Measurements from ENCODE around the gene AOX1. TPM values are rescaled to one million over a fixed set of nuclear protein-coding genes. Genes with fewer than 3 reads are reported as not detected.

Gene AOX1
- total and polyA plus RNA-seq, 4 donors: 9.9 to 1,131 (median 486) TPM

DNA sequence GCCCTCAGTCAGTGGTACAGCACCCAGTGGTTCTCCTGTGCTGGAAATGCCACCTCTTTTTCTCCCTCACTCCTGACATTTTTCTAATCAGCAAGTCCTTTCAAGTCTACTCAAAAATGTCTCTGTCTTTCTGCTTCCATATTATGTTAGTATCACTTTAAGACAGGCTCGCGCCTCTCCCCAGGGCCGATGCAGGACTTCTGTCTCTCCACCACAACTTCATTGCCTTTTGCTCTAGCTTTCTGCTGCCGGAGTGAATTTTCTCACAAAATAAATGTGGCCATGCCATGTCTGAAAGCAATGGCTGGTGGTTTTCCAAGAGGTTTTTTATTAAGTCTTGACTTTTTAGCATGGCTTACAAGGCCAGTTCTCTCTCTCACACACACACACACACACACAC is 73.6 kb downstream of the AOX1 start:
- no peaks in the 10 kb centered on the region for H3K9me3 ChIP-seq (ENCODE audit: control insufficient read depth in 4 of 4, low read length in 3 of 4)
- peaks cover 8 to 69% (median 60%) of the 10 kb centered on the region in 4 donors for H3K36me3 ChIP-seq (ENCODE audit: control insufficient read depth in 4 of 4, insufficient read depth in 3 of 4, low read depth in 1 of 4, low read length in 3 of 4)
- no peak overlapping the region for H3K4me3 ChIP-seq (ENCODE audit: low read depth in 1 of 3, low read length in 3 of 3)
- peaks cover 0 to 26% (median 20%) of the 10 kb centered on the region in 4 donors for H3K4me1 ChIP-seq (ENCODE audit: control insufficient read depth in 4 of 4, insufficient read depth in 4 of 4, low read length in 3 of 4)
- no peak overlapping the region for H3K9ac ChIP-seq (ENCODE audit: low read depth in 1 of 2, low read length in 2 of 2)
- no peak for TF ChIP-seq EGR1 (IDR thresholded peaks at IDR 0.05; ENCODE audit: low read depth in 2 of 2)
- TF ChIP-seq CTCF (IDR thresholded peaks at IDR 0.05; ENCODE audit: low read depth, low read length, missing input control): no peak
- no peak for TF ChIP-seq FOXA1 (IDR thresholded peaks at IDR 0.05)
- TF ChIP-seq RXRA (IDR thresholded peaks at IDR 0.05): no peak
- H3K27me3 ChIP-seq (ENCODE audit: control insufficient read depth in 4 of 4, insufficient read depth in 4 of 4, low read length in 3 of 4): no peaks in the 10 kb centered on the region
- WGBS: 72% methylated on average over 4 of the region's 4 CpGs
- no peak overlapping the region for H3K27ac ChIP-seq (ENCODE audit: low read depth in 1 of 2, low read length in 2 of 2)
- no peak for DNase-seq (ENCODE audit: low spot score)

- H3K27ac ChIP-seq (ENCODE audit: low read depth in 1 of 2, low read length in 2 of 2): no peak overlapping the region
These were observed 75.7 kb downstream of the AOX1 start for GRCh38 chr2:200661477-200661876.

DNA sequence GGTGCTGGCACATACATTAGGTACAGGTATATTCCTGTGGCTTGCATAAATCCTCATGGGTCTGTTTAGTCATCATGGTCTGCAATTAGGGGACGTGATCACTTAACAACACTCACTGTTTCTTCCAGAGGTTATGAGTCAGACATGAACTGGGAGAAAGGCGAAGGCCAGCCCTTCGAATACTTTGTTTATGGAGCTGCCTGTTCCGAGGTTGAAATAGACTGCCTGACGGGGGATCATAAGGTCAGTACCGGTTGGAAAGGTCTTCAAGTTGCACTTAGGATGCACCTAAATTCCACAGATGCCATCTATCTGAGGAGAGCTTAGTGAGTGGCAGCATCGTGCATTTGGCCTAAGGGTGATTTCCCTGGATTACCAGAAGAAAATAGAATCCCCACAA is 76.9 kb downstream of the AOX1 start:
- Histone ChIP-seq H3K27ac (ENCODE audit: low read depth in 1 of 2, low read length in 2 of 2) (no peak overlapping the region), H3K9ac (ENCODE audit: low read depth in 1 of 2, low read length in 2 of 2) (no peak overlapping the region), H3K4me1 (ENCODE audit: control insufficient read depth in 4 of 4, insufficient read depth in 4 of 4, low read length in 3 of 4) (peaks cover 0 to 6% (median 1%) of the 10 kb centered on the region in 4 donors), H3K36me3 (ENCODE audit: control insufficient read depth in 4 of 4, insufficient read depth in 3 of 4, low read depth in 1 of 4, low read length in 3 of 4) (peaks cover 8 to 87% (median 78%) of the 10 kb centered on the region in 4 donors), H3K4me3 (ENCODE audit: low read depth in 1 of 3, low read length in 3 of 3) (no peak overlapping the region), H3K9me3 (ENCODE audit: control insufficient read depth in 4 of 4, low read length in 3 of 4) (no peaks in the 10 kb centered on the region), H3K27me3 (ENCODE audit: control insufficient read depth in 4 of 4, insufficient read depth in 4 of 4, low read length in 3 of 4) (no peaks in the 10 kb centered on the region)
- no peak for DNase-seq (ENCODE audit: low spot score)
- WGBS: 86% methylated on average over 7 of the region's 7 CpGs
- TF ChIP-seq MAX (IDR thresholded peaks at IDR 0.05): no peak
- TF ChIP-seq, protein P1, sequence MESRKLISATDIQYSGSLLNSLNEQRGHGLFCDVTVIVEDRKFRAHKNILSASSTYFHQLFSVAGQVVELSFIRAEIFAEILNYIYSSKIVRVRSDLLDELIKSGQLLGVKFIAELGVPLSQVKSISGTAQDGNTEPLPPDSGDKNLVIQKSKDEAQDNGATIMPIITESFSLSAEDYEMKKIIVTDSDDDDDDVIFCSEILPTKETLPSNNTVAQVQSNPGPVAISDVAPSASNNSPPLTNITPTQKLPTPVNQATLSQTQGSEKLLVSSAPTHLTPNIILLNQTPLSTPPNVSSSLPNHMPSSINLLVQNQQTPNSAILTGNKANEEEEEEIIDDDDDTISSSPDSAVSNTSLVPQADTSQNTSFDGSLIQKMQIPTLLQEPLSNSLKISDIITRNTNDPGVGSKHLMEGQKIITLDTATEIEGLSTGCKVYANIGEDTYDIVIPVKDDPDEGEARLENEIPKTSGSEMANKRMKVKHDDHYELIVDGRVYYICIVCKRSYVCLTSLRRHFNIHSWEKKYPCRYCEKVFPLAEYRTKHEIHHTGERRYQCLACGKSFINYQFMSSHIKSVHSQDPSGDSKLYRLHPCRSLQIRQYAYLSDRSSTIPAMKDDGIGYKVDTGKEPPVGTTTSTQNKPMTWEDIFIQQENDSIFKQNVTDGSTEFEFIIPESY (IDR thresholded peaks at IDR 0.05): no peak
- TF ChIP-seq YY1 (IDR thresholded peaks at IDR 0.05): no peak
- no peak for TF ChIP-seq HNF4G (IDR thresholded peaks at IDR 0.05)
- no peak for TF ChIP-seq REST (IDR thresholded peaks at IDR 0.05)
- no peak for TF ChIP-seq NR2F2 (IDR thresholded peaks at IDR 0.05)
- TF ChIP-seq SP1 (IDR thresholded peaks at IDR 0.05): no peak

More at GRCh38 chr2:200661477-200661876, 75.7 kb downstream of the AOX1 start:
- no peak for TF ChIP-seq MAX (IDR thresholded peaks at IDR 0.05)
- TF ChIP-seq FOXA1 (IDR thresholded peaks at IDR 0.05): no peak
- no peak for TF ChIP-seq GABPA (IDR thresholded peaks at IDR 0.05 in 1 of 2, conservative IDR thresholded peaks at IDR 0.05 in 1 of 2)
- TF ChIP-seq ATF3 (IDR thresholded peaks at IDR 0.05): no peak
- no peak for TF ChIP-seq CTCF (IDR thresholded peaks at IDR 0.05; ENCODE audit: low read depth, low read length, missing input control)
- TF ChIP-seq RXRA (IDR thresholded peaks at IDR 0.05): no peak
- TF ChIP-seq EGR1 (IDR thresholded peaks at IDR 0.05; ENCODE audit: low read depth in 2 of 2): no peak
- Histone ChIP-seq H3K36me3 (ENCODE audit: control insufficient read depth in 4 of 4, insufficient read depth in 3 of 4, low read depth in 1 of 4, low read length in 3 of 4) (peaks cover 8 to 76% (median 70%) of the 10 kb centered on the region in 4 donors), H3K9me3 (ENCODE audit: control insufficient read depth in 4 of 4, low read length in 3 of 4) (no peaks in the 10 kb centered on the region), H3K4me3 (ENCODE audit: low read depth in 1 of 3, low read length in 3 of 3) (no peak overlapping the region), H3K4me1 (ENCODE audit: control insufficient read depth in 4 of 4, insufficient read depth in 4 of 4, low read length in 3 of 4) (peaks cover 0 to 15% (median 5%) of the 10 kb centered on the region in 4 donors), H3K9ac (ENCODE audit: low read depth in 1 of 2, low read length in 2 of 2) (no peak overlapping the region), H3K27me3 (ENCODE audit: control insufficient read depth in 4 of 4, insufficient read depth in 4 of 4, low read length in 3 of 4) (no peaks in the 10 kb centered on the region)
- WGBS: 55% methylated on average over 1 of the region's 1 CpG
- DNase-seq (ENCODE audit: low spot score): no peak

Measured in liver (tissue), 9 donors.